Type B pancreatic cell (in vitro differentiated cells): Measurements from ENCODE around the gene MEF2A. TPM values are rescaled to one million over a fixed set of nuclear protein-coding genes. Genes with fewer than 3 reads are reported as not detected.
"Not testable (repeated sequence)": the region's sequence is repeated elsewhere in the genome, so short reads cannot be mapped to it uniquely, and the experiment has no call there.

ENCODE experiments used
- DNase-seq: peaks from one replicate; pipeline ENCODE4 v3.0.0; 2021; ENCODE audit warnings: mixed read lengths; ENCODE audit not compliant: unreplicated experiment; ENCODE audit errors: extremely low spot score
- H3K27ac Mint-ChIP-seq: 2 replicates; pipeline ENCODE4 v1.8.0; 2021; ENCODE audit warnings: mild to moderate bottlenecking, mixed read lengths
- H3K27me3 Mint-ChIP-seq: 2 replicates; pipeline ENCODE4 v1.8.0; 2021; ENCODE audit warnings: mixed read lengths
- H3K36me3 Mint-ChIP-seq: 2 replicates; pipeline ENCODE4 v1.8.0; 2021; ENCODE audit warnings: mixed read lengths
- H3K4me1 Mint-ChIP-seq: one replicate; pipeline ENCODE4 v1.8.0; 2021; ENCODE audit warnings: mixed read lengths; ENCODE audit not compliant: unreplicated experiment
- H3K4me3 Mint-ChIP-seq: 2 replicates; pipeline ENCODE4 v1.8.0; 2021; ENCODE audit warnings: mild to moderate bottlenecking, mixed read lengths
- H3K9me3 Mint-ChIP-seq: 2 replicates; pipeline ENCODE4 v1.8.0; 2021; ENCODE audit warnings: mixed read lengths
- long read RNA-seq: library from polyadenylated mRNA; unstranded; transcript quantifications from one replicate; pipeline ENCODE4 v2.0.0, GENCODE V29; 2020
- total RNA-seq: library from RNA; stranded (reverse); gene quantifications from 2 replicates; pipeline ENCODE4 v1.2.1, GENCODE V29; 2021; ENCODE audit warnings: low replicate concordance
- TF ChIP-seq, protein P1 (sequence below): fragments of 200-600 bp; sonication (generic); conservative IDR thresholded peaks from 2 replicates; pipeline ENCODE4 v1.5.0; 2021; ENCODE audit warnings: antibody characterized with exemption, mild to moderate bottlenecking

The MEF2A gene
- 26.0 and 30.8 TPM in 2 replicates for total RNA-seq
- long read RNA-seq, full-length matches to known transcripts: 1 of 20 reads
- long read RNA-seq, partial matches to known transcripts: 6 of 20 reads
- long read RNA-seq, other reads (novel, unspliced or antisense): 13 of 20 reads

DNA sequence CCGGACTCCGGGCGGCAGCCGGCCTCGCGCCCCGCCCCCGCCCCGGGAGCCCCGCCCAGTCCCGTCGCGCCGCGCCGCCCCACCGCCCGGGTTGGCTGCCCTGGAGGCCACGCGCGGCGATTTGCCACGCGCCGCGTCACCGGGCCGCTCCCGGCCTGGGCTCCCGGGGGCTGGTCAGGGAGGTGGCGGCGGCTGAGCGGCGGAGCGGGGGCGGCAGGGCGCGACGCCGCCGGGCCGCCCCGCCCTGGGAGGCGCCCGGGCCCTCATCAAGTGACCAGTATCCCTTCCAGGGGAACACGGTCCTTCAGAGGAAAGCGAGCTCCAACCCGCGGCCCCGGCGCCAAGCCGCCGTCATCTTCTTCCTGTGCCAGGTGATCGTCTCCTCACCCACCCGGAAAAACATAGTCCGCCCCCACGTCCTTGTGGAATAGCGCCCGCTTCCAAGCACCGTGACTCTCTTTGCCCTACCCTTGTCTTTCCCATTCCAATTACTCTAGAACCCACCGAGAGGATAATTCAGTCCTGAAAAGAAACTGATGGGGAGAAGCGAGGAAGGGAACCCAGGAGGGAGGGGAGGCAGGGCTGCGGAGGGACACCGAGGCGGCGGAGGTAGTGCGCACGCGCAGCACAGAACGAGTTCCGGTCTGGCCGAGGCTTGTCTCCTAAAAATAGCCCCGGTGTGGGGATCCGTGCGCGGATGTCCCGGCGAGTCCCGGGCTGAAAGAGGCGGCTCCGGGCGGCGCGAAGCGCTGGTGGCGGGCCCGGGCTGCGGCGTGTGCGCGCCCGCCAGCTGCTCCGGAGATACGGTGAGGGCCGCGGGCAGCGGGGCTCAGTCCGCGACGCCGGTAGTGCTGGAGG, at the start of gene MEF2A:
Gene MEF2A (plus strand): TSS at position 686 of the 858 bp plus-strand sequence. CDS start 67,136 bp downstream, outside the sequence.
- Mint-ChIP-seq H3K4me3 (peak within 1 kb of the TSS; percentile 100), H3K27ac (peak within 1 kb of the TSS; percentile 97), H3K36me3 (no peaks in the 10 kb centered on the region), H3K4me1 (peaks cover 34% of the 10 kb centered on the region), H3K27me3 (peaks cover 10% of the 10 kb centered on the region), H3K9me3 (no peaks in the 10 kb centered on the region)
- TF ChIP-seq, protein P1, sequence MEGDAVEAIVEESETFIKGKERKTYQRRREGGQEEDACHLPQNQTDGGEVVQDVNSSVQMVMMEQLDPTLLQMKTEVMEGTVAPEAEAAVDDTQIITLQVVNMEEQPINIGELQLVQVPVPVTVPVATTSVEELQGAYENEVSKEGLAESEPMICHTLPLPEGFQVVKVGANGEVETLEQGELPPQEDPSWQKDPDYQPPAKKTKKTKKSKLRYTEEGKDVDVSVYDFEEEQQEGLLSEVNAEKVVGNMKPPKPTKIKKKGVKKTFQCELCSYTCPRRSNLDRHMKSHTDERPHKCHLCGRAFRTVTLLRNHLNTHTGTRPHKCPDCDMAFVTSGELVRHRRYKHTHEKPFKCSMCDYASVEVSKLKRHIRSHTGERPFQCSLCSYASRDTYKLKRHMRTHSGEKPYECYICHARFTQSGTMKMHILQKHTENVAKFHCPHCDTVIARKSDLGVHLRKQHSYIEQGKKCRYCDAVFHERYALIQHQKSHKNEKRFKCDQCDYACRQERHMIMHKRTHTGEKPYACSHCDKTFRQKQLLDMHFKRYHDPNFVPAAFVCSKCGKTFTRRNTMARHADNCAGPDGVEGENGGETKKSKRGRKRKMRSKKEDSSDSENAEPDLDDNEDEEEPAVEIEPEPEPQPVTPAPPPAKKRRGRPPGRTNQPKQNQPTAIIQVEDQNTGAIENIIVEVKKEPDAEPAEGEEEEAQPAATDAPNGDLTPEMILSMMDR: no peak
- peak; percentile 95 for DNase-seq

DNA sequence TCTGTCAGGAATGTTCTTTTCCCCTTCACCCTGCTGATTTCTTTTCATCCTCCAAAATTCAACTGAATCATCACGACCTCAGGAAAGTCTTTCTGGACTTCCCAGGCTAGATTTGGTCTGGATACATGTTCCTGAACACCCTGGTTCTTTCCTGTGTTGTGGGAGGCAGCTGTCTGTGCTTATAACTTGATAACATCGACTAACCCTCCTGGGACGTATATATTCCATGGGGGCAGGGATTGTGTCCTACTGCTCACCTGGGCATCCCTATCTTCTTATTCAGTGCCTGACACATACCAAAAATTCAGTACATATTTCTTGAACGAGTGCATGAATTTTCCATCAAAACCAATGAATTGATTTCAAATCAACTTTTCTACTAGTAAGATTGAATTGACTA, 47.6 kb upstream of the MEF2A start:
- Mint-ChIP-seq H3K27me3 (no peaks in the 10 kb centered on the region), H3K9me3 (no peaks in the 10 kb centered on the region), H3K27ac (no peak overlapping the region), H3K36me3 (no peaks in the 10 kb centered on the region), H3K4me1 (no peaks in the 10 kb centered on the region), H3K4me3 (no peak overlapping the region)
- TF ChIP-seq, protein P1: no peak
- no peak for DNase-seq

DNA sequence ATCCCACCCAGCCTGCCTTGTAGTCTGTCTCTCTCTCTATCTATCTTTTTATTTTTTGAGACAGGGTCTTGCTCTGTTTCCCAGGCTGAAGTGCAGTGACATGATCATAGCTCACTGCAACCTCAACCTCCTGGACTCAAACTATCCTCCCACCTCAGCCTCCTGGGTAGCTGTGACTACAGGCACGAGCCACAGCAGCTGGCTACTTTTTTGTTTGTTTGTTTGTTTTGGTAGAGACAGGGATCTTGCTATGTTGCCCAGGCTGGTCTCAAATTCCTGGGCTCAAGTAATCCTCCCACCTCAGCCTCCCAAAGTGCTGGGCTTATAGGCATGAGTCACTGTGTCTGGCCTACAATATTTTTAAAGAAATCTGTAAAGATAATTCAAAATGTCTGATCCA, 46.4 kb upstream of the MEF2A start:
- H3K4me3 Mint-ChIP-seq, H3K4me1 Mint-ChIP-seq, H3K9me3 Mint-ChIP-seq, H3K27ac Mint-ChIP-seq, DNase-seq, H3K36me3 Mint-ChIP-seq, H3K27me3 Mint-ChIP-seq: not testable (repeated sequence)

DNA sequence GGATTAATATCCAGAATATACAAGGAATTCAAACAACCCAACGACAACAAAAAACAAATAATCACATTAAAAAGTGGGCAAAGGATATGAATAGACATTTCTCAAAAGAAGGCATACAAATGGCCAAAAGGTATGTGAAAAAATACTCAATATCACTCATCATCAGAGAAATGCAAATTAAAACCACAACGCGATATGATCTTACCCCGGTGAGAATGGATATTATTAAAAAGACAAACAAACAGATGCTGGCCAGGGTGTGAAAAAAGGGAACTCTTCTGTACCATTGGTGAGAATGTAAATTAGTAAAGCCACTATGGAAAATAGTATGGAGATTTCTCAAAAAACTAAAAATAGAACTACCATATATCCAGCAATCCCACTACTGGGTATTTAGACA, 43.5 kb upstream of the MEF2A start:
- H3K4me3 Mint-ChIP-seq: no peak overlapping the region
- DNase-seq: no peak
- no peaks in the 10 kb centered on the region for H3K4me1 Mint-ChIP-seq

DNA sequence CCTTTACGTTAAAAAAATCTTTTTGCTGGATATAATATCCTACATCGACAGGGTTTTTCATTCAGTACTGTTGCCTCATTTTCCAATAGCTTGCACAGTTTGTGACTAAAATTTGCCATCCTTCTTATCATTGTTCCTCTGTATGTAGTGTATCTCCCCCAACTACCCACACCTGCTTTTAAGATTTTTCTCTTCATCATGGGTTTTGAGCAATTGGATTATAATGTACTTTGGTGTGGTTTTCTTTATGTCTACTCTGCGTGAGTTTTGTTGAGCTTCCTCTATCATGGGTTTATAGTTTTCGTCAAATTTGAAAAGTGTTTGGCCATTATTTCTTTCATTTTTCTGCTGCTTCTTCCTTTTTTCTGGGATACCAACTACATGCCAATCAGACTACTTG, 39.6 kb upstream of the MEF2A start:
- DNase-seq: no peak
- no peaks in the 10 kb centered on the region for H3K4me1 Mint-ChIP-seq
- no peak overlapping the region for H3K27ac Mint-ChIP-seq
- H3K4me3 Mint-ChIP-seq: no peak overlapping the region
- TF ChIP-seq, protein P1: no peak
- no peaks in the 10 kb centered on the region for H3K9me3 Mint-ChIP-seq
- H3K27me3 Mint-ChIP-seq: no peaks in the 10 kb centered on the region
- H3K36me3 Mint-ChIP-seq: no peaks in the 10 kb centered on the region

More for the DNA sequence above, 43.5 kb upstream of the MEF2A start:
- TF ChIP-seq, protein P1: no peak
- no peak overlapping the region for H3K27ac Mint-ChIP-seq
- H3K36me3 Mint-ChIP-seq: no peaks in the 10 kb centered on the region
- no peaks in the 10 kb centered on the region for H3K27me3 Mint-ChIP-seq
- no peaks in the 10 kb centered on the region for H3K9me3 Mint-ChIP-seq

DNA sequence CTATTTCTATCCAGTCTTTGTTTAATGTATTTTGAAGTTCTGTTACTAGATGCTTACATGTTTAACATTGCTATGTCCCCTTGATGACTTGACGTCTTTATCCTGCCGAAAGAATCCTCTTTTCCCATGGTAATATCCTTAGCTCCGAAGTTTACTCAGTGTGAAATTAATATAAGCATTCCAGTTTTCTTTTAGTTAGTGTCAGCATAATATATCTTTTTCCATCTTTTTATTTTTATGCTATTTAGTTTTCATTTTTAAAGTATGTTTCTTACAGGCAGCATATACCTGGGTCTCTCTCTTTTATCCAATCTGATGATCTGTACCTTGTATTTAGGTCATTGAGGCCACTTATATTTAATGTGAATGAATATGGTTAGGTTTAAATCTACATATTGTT, 39.1 kb upstream of the MEF2A start:
- H3K9me3 Mint-ChIP-seq: no peaks in the 10 kb centered on the region
- TF ChIP-seq, protein P1: no peak
- H3K27ac Mint-ChIP-seq: no peak overlapping the region
- H3K36me3 Mint-ChIP-seq: no peaks in the 10 kb centered on the region
- H3K4me1 Mint-ChIP-seq: no peaks in the 10 kb centered on the region
- no peaks in the 10 kb centered on the region for H3K27me3 Mint-ChIP-seq
- DNase-seq: no peak
- H3K4me3 Mint-ChIP-seq: no peak overlapping the region
